ENCODE data around the gene SPON1.
"Not testable (repeated sequence)": the region's sequence is repeated elsewhere in the genome, so short reads cannot be mapped to it uniquely, and the experiment has no call there.

SPON1 gene

DNA sequence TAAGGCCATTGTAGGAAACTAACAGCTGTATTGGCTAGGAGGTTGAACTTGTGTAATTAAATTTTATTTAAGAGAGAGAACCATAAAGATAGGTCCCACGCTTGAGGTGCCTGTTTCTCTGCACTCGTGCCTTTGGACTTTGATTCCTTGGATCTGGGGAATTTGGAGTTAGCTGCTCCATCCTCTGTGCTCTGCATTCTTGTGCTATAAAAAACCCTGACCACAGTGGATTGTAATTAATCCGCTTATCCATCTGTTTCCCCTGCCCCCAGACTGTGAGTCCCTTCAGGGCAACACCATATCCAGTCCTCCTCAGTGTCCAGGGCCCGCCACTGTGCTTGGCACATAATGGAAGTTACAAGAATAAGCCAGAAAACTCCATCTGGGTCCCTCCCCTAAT is 169.8 kb downstream of the SPON1 start:
- no peak for DNase-seq

DNA sequence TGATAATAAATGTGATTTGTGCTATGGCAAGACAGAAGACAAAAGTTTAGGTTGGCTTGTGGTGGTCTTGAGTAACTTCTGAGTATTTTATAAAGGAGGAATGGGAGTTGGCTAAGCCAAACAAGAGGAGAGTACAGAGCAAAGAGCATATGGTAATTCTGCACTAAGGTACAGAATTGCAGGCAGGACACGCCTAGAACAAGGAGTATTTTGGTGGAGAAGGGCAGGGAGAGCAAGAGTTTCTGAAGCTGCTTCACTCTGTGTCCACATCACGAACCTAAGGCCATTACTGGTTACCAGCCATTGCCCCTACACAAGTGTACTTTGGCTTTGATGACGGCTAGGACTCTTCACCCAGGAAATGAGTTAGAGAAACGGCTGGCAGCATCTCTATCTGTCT is 170.9 kb downstream of the SPON1 start:
- DNase-seq, result no peak

DNA sequence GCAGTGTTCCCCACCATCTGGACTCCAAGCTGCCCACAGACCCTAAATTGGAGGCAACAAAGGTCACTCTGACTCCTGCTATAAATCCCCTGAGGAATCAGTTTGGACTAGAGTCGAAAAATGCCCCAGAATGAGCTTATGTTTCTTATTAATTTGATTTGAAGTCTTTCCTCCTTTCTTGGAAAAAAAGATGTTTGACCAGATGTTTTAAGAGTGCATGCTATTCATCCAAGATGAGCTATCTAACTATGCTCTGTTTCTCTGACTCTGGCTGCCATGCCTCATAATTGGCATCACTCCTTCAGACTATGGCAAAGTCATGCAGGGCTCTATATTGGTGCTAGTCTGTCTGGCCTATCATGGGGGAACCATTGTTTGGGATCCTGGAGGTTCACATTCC is 174.0 kb downstream of the SPON1 start:
- no peak for DNase-seq

DNA sequence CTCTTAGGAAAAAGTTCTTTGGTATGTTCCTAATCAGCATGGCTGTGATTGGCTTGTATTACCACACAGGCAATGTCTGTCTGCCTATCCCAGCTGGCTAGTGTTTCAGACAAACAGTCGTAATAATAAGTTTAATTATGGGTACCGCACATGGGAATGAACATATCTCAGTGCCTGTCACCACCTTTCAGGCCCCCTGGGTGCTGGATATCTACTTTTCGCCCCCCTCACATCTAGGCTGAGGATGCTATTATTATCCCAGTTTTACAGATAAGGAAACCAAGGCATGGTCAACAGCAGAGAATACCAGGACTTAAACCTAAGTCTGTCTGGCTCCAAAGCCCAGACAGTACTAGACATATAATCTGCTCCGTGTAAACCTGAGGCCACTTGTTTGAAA is 174.8 kb downstream of the SPON1 start:
- DNase-seq, result no peak

DNA sequence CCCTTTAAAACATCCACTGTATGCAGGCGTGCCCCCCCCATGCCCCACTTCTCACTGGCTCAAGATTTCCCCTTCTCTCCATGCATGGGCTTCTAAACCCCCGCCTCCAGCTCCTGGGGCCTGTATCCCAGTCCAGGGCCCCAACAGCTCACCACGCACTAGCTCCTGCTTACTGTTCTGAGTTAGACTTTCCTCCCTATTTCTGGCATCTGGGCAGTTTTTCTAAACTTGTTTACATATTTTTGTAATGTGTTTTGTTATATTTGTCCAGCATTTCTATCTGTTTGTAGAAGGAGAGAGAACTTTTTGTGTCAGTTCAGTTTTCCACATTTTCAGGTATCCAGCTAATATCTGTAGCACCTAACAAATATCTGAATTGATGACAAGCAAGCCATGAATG is 178.5 kb downstream of the SPON1 start:
- DNase-seq, result no peak

DNA sequence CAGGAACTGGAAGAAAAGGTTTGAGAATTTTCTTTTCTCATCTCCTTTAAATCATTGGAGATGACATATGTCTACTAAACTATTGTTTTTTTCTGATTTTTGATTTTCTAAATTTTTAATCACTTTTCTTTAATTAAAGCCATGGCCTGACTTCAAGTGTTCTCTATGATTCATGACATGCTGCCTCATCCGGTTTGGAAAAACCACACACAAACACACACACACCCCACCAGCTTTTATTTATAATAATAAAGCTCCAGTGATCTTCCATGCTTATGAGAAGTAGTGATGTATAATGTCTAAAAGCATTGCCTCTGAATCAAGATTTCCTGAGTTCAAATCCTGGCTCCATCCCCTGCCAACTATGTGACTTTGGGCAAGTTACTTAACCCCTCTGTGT is 179.2 kb downstream of the SPON1 start:
- no peak for DNase-seq

DNA sequence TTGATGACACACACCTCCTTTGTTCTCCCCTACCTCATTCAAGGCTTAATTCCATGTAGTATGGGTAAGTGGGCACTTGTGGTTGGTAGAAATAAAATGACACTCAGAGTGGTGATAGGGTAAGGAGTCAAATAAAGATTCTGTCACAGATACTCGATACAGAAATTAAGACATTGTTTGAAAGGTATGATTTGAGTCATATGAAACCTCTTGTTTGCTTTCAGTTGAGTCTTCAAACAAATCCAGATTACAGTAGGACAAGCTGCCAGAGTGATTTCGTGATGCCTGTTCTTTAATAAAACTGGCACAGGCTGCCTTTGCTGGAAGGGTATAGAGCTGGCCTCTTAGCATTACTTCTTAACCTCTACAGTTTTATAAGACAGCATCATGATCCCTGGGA is 182.4 kb downstream of the SPON1 start:
- peak in 1 of 5 donors; percentile 43 for DNase-seq

DNA sequence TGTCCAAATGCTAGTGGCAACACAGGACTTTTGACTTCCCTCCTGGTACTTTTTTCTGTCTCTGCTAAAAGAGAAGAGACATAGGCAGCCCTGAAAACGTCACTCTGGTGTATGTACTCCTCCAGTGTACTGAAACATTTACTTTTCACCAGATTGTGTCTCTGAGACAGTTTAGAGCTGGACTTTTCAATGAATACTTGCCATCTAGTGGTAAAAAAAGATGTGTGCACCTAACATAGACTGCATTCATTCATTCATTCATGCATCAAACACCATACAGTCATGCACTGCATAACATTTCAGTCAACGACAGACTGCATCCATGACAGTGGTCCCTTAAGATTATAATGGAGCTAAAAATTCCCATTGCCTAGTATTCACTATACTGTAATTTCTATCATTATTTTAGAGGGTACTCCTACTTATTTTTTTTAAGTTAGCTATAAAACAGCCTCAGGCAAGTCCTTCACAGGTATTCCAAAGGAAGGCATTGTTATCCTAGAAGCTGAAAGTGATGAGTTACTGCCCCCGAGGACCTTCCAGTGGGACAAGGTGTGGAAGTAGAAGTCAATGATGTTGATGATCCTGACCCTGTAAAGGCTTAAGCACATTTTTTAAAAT is 186.2 kb downstream of the SPON1 start:
- peak in 1 of 5 donors; percentile 29 for DNase-seq

DNA sequence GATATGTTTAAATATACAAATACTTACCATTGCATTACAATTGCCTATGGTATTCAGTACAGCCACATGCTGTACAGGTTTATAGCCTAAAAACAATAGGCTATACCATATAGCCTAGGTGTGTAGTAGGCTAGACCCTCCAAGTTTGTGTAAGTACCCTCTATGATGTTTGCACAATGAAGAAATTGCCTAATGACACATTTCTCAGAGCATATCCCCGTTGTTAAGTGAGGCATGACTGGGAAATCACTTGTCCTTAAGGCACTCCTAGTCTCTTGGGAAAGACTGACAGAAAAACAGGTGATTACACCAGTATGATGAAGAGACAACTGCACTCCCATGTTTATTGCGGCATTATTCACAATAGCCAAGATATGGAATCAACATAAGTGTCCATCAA is 187.2 kb downstream of the SPON1 start:
- DNase-seq, result no peak

DNA sequence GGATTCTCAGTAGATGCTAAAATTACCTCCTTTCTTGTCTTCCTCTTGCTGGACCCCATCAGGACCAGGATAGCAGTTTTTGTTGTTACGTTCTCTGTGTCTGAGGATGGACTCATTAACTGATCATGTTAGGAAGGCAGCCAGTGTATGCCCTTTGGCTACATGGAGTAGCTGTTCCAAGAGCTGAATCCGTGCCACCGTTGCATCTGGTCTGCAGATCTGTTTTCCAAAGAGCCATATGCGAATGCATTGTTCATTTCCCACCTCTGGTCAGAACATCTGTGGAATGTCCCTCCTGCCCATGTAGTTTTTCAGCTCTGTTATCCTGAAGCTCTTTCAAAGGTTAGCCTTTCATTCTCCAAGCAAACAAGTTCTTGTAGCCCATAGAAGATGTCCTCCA is 188.4 kb downstream of the SPON1 start:
- DNase-seq, result no peak

DNA sequence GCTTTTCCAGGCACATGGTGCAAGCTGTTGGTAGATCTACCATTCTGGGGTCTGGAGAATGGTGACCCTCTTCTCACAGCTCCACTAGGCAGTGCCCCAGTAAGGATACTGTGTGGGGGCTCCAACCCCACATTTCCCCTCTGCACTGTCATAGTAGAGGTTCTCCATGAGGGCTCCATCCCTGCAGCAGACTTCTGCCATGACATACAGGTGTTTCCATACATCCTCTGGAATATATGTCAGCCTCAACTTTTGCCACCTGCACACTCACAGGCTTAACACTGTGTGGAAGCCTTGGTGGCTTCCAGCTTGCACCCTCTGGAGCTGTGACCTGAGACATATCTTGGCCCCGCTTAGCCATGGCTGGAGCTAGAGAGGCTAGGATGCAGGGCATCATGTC is 191.6 kb downstream of the SPON1 start:
- DNase-seq, result not testable (repeated sequence)

DNA sequence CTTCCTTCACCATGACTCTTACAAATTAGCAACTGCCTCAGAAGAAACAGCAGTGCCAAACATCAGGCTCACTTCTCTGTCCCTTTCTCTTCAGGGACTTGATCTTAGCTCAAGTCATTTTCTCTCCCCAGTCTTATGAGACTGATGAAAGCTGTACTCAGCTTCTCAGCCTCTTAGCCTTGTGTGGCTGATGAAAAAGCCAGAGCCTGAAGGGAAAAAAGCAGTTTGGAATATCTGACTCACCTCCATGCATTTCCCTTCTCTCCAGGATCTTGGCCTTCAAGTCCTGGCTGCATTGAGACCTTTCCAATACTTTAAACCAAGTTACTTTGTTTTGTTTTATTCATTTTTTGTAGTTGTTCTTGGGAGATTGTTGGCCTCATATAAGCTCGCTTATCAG is 195.9 kb downstream of the SPON1 start:
- no peak for DNase-seq

DNA sequence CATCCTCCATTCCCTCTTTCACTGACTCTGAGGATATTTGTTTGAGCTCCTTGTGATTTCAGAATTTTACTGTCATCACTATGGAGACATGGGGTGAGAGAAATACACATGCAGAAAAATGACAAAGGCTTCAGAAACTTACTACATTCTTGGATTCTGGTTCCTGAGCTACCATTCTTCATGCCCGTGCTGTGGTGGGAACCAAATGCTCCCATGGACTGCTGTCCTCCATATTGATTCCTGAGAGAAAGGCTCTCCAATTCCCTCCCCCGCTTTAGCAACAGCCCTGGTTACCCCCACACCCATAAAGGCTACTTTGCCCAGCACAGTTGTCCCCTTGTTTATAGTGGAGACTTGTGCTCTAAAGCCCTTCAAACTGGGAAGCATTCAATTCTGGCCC is 201.1 kb downstream of the SPON1 start:
- DNase-seq, result no peak

DNA sequence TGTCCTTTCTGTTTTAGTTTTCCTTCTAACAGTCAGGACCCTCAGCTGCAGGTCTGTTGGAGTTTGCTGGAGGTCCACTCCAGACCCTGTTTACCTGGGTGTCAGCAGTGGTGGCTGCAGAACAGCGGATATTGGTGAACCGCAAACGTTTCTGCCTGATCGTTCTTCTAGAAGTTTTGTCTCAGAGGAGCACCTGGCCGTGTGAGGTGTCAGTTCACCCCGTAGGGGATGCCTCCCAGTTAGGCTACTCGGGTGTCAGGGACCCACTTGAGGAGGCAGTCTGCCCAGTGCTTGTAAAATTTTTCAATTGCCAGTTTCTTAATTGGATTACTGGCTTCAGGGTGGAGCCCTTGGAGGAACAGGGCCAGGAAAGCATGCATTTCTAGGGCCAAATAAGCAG is 211.2 kb downstream of the SPON1 start:
- DNase-seq, result not testable (repeated sequence)

DNA sequence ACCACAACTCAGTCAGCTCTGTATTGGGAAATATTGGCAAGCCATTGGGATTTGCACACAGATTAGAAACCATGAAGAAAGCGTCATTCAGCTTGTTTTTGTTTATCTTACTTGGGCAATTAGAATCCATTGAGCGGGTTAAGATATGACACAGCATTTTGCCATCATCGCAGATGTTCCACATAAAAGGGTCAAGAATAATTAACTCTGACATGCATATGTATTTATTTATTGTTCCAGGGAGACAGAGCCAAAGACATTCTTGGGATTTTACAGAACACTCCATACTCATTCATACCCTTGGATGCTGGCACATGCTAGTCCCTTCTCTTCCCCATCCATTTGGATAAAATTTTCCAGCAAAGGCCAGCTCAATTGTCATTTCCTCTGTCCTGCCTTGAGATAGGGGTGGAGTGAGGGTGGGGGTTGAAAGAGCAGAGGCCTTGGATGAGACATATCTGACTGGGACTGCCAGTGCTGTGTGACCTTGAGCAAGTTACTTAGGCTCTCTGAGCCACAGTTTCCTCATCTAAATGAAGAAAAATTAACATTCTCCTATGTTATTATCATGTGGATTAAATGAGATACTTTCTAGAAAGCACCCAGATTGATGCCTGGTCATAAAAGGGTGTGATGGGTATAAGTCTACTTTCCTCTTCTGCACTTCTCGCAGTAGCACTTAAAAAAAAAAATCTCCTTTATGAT is 216.7 kb downstream of the SPON1 start:
- DNase-seq, result no peak

DNA sequence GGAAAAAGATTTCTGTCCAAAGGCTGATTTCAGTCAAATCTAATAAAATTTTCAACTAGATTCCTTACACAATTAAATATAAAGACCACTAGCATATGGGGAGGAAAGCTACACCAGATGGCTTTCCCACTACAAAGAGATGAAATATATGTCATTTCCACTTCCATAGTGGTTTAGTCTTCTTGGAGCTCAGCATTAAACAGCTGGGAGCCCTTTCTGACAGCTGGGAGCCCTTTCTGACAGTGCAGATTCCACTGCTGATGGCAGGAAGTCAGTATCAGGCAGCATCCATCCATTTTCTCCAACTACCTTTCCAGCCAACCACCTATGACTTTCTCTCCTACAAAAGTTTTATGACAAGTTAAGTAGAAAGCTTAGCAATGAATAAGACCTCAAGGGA is 218.6 kb downstream of the SPON1 start:
- no peak for DNase-seq

DNA sequence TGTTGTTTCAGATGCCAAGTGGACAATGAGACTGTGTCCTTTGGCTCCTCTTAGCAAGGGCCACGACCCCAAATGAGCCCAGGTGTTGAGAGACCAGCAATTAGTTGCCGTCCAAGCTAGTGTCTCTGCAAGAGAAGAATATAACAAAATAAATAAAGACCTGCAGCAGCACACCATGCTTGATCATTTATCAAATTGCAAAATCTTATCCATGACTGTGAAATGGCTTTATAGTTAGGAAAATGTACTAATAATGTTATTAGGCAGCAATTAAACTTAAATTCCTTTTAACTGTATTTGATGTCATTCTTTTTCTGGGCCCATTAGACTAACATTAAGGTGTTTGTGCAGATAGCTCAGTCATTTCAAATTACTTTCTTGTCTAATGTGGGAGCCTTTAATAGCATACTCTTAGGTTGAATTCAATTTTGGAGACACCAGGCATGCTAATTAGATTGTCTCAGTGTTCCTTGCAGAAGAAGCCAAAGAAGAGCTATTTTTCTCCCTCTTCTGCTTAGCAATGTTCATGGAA is 220.4 kb downstream of the SPON1 start:
- DNase-seq, result no peak

DNA sequence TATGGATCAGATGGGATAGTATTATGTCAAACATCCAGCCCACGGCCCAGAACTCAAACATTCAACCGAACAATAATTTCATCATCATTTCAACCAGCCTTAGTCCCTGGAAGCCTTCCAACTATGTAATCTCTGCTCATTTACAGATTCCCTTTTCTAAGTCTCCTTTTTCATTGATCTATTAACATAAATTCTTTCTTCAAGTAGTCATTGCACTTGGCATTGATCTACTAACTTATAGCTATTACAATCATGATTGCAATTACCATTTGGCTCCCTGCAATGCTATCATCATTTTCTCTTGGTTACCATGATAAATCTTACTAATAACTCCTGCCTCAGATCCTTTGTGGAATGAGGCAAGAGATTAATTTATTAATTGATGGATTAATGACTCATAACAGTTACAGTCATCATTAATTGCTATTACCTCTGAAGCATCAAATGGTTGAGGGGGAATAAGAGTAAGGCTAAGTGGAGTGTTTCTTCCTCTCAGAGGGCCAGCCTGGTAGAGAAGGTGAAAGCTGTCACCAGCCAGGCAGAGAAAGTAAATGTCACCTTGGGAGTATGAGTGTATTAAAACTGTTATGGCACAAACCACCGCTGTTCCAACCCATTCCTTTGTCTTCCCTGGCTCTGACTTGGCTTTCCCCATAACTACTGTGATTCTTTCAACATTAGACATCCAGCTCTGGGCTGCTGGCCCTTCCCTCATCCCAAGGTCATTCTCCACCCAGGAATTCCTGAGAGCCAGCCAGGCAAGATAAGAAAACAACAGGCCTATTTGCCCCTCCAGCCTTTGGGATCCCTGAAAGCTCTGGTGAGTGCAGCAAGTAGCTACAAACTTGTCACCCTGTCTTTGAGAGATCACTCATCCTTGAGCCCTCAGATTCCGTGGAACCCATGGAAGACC is 221.8 kb downstream of the SPON1 start:
- DNase-seq, result no peak

DNA sequence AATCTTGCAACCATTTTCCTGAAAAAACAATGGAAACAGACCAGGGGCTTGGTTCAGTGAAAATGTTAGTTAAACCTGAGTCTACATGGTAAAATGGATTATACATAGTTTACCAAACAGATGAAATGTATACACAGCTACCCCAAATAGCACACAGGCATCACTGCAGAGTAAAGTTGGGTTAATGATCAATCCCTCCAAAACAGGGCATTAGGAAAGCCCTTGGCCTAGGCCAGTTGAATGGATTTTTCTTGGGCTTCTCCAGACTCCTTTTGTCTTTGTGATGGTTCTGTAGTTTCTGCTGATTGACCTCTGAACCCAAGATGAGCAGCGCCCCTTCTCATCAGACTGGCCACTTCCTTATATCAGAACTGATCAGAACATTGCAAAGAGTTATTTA is 222.9 kb downstream of the SPON1 start:
- DNase-seq, result no peak

DNA sequence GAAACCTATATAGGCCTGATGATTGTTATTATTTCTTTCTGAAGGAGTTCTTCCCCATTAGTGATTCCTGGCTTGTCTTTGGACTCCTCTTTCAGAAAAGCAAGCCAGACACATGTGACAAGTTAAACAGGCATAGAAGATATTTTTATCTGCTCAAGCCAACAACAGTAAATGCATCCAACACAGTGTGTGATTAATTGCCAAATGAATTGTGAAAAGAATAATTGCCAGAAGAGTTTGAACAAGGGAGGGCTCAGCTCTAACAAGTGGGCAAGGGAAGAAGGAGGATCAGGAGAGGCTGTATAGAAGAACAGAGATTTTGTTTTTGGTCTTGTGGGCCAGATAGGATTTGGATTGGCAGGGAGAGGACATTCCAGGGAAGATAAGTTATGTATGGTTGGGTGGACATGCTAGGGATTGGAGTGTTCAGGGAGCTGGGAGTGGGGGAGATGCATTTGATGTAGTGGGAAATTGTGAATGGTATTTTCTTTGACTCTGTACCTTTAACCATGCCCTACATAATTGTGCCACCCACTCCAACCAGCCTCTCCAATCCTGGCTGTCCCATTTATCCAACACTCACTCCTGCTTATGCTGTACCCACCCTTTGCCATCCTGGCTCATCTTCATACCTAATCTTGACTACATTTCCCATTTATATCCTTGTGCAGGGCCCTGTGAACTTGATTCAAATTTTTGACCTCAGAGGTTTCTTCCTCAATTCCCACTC is 223.7 kb downstream of the SPON1 start:
- DNase-seq, result no peak

DNA sequence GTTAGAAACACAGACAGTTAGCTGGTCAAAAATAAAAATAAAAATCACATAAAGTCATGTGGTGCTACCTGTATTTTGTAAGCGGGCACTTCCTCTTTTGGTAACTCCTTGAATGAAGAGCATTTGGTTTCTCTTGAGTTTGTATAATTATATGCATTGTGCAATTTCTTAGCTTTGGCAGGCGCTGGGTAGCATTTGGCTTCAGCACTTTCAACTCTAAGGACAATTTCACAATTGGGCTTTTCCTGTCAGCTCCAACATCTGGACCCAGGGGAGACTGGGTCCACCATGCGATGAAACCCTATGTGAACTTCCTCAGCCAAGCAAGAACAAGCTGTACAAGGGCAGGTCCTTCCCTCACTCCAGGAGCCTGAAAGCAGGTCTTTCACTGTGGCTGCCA is 227.4 kb downstream of the SPON1 start:
- no peak for DNase-seq

DNA sequence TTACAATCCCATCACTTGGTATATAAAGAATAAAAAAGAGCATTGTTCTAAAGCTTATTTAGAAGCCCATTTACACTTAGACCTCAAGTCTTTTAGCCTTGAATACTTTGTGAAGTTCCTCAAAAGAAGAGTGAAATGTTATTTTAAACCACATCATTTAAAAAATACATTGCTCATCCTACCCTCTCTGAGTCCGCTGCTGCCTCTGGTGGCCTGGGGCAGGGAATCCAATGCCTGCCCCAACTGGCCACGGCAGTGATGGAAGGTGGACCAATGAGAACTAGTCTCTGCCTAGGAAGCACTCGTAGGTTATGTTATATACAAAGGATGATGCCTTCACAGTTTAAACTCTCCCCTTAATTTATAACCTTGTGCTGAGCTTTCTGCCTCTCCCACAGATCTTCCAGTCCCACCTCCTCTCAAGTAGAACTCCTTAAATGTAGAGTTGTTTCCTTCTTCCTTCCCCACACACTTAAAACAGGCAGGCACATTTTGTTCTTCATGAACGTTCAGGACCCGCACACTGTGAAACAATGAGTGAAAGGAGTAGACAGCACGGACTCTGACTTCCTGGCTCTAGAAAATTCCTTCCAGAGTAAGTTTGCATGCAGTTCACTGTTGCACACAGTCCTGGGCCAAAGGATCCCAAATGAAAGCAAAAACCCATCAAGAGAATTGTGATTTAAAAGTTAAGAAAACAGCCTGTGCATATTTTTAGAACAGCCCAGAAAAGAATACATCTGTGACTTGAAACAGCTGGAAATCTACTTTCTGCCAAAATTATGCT is 228.7 kb downstream of the SPON1 start:
- no peak for DNase-seq
